GM12878 (cell line): ENCODE results near the gene CIB2. TPM values are rescaled to one million over a fixed set of nuclear protein-coding genes. Genes with fewer than 3 reads are reported as not detected.

Experiments
- ATAC-seq: fragments of 200-7000 bp; cut with Tn5 transposase; 3 replicates; pipeline ENCODE4 v1.9.1; 2020; ENCODE audit warnings: mild to moderate bottlenecking, moderate library complexity
- BruUV-seq: library from RNA; stranded (reverse); fragments of 400-500 nt; replicated peaks from 2 replicates; lab custom pipeline; 2021; lab: Mats Ljungman, UMichigan
- CTCF ChIA-PET: fragments of 300-600 bp; sonication (Branson Sonifier 250); formaldehyde crosslinking; extraction: SDS; loops from one replicate; lab custom pipeline; 2021; ENCODE audit warnings: inconsistent platforms; lab: Yijun Ruan, JAX
- POLR2A ChIA-PET: fragments of 350-600 bp; formaldehyde crosslinking; extraction: SDS; loops from one replicate; lab custom pipeline; 2021; ENCODE audit warnings: inconsistent platforms; lab: Charles Lee
- RAD21 ChIA-PET: fragments of 300-600 bp; sonication (Branson Sonifier 250); formaldehyde crosslinking; loops from one replicate; lab custom pipeline; 2023; ENCODE audit warnings: antibody characterized with exemption; ENCODE audit not compliant: unreplicated experiment; lab: Charles Lee
- SMC1A ChIA-PET: fragments of 300-600 bp; sonication (Branson Sonifier 250); formaldehyde crosslinking; loops from one replicate; lab custom pipeline; 2023; ENCODE audit not compliant: unreplicated experiment, uncharacterized antibody; lab: Charles Lee
- DNase-seq: peaks from one replicate; pipeline ENCODE4 v3.0.0-alpha.2; 2011; ENCODE audit warnings: low read depth, low spot score
- FAIRE-seq: peaks from 3 replicates; lab custom pipeline; 2011; peaks lifted over from hg19 to GRCh38; lab: Jason Lieb, UNC
- H2AFZ ChIP-seq: 2 replicates; pipeline ENCODE4 v1.6.0; 2011; ENCODE audit warnings: low read depth, low read length, control low read depth; ENCODE audit not compliant: control insufficient read depth
- H3K27ac ChIP-seq: 2 replicates; pipeline ENCODE4 v1.5.1; 2011; ENCODE audit warnings: control low read depth; ENCODE audit not compliant: control insufficient read depth, insufficient read depth
- H3K27me3 ChIP-seq, 2 experiments: replicated peaks in 1 of 2; 2 replicates each; pipeline versions ENCODE4 v1.6.0 to v1.6.1; 2011; ENCODE audit warnings: low read length in 1 of 2; ENCODE audit not compliant: control insufficient read depth in 2 of 2, insufficient read depth in 2 of 2
- H3K36me3 ChIP-seq, 2 experiments: 2 replicates each; pipeline ENCODE4 v1.5.1; 2011; ENCODE audit warnings: low read length in 1 of 2; ENCODE audit not compliant: control insufficient read depth in 2 of 2, insufficient read depth in 2 of 2
- H3K4me1 ChIP-seq: 2 replicates; pipeline ENCODE4 v1.6.1; 2011; ENCODE audit warnings: mild to moderate bottlenecking, low read length, moderate library complexity, mixed read lengths; ENCODE audit not compliant: control insufficient read depth, insufficient read depth
- H3K4me2 ChIP-seq: 2 replicates; pipeline ENCODE4 v1.6.0; 2011; ENCODE audit warnings: control low read depth; ENCODE audit not compliant: control insufficient read depth, insufficient read depth
- H3K4me3 ChIP-seq: fragments of 200-600 bp; sonication (generic); 2 replicates; pipeline ENCODE4 v1.5.1; 2016
- H3K79me2 ChIP-seq: 2 replicates; pipeline ENCODE4 v1.6.0; 2011; ENCODE audit warnings: low read length; ENCODE audit not compliant: control insufficient read depth, insufficient read depth
- H3K9ac ChIP-seq: 2 replicates; pipeline ENCODE4 v1.8.0; 2011; ENCODE audit warnings: low read length, control low read depth, mixed read lengths; ENCODE audit not compliant: control insufficient read depth, insufficient read depth
- H3K9me3 ChIP-seq: replicated peaks from 3 replicates; pipeline ENCODE4 v1.5.1; 2011; ENCODE audit warnings: mild to moderate bottlenecking, low read length; ENCODE audit not compliant: control insufficient read depth, insufficient read depth
- H4K20me1 ChIP-seq: 2 replicates; pipeline ENCODE4 v1.6.0; 2011; ENCODE audit not compliant: control insufficient read depth, insufficient read depth
- CBX3 ChIP-seq: fragments of 200-600 bp; sonication (generic); IDR thresholded peaks from 2 replicates; pipeline ENCODE4 v1.6.1; 2016; ENCODE audit warnings: low read depth, borderline replicate concordance
- CBX5 ChIP-seq: sonication (generic); IDR thresholded peaks from 2 replicates; pipeline ENCODE4 v1.6.1; 2016; ENCODE audit warnings: low read depth, moderate library complexity, mild to moderate bottlenecking, inconsistent platforms
- FOS ChIP-seq: IDR thresholded peaks from 3 replicates; pipeline ENCODE4 v1.6.1; 2011; ENCODE audit warnings: borderline replicate concordance; ENCODE audit not compliant: insufficient read length; ENCODE audit errors: extremely low read depth
- IKZF1 ChIP-seq: fragments of 450-650 bp; conservative IDR thresholded peaks from 2 replicates; pipeline ENCODE4 v1.6.1; 2017; ENCODE audit warnings: antibody characterized with exemption, mild to moderate bottlenecking
- JUND ChIP-seq: IDR thresholded peaks from 2 replicates; pipeline ENCODE4 v1.6.1; 2012; ENCODE audit warnings: low read depth, mild to moderate bottlenecking, low read length, improper control_type of control experiment, moderate library complexity
- KDM1A ChIP-seq: fragments of 200-600 bp; sonication (generic); IDR thresholded peaks from 2 replicates; pipeline ENCODE4 v1.6.1; 2016; ENCODE audit warnings: borderline replicate concordance
- NRF1 ChIP-seq: conservative IDR thresholded peaks from 2 replicates; pipeline ENCODE4 v1.6.1; 2011; ENCODE audit warnings: mild to moderate bottlenecking, low read depth, low read length, improper control_type of control experiment
- PML ChIP-seq: IDR thresholded peaks from 2 replicates; pipeline ENCODE4 v1.6.1; 2012; ENCODE audit warnings: low read length, inconsistent platforms
- POLR2AphosphoS2 ChIP-seq: IDR thresholded peaks from 2 replicates; pipeline ENCODE4 v1.6.1; 2011; ENCODE audit warnings: low read depth, mild to moderate bottlenecking, low read length, improper control_type of control experiment, moderate library complexity
- PRDM15 ChIP-seq: fragments of 450-650 bp; formaldehyde crosslinking; IDR thresholded peaks from 2 replicates; pipeline ENCODE4 v1.4.0; 2020; ENCODE audit warnings: mild to moderate bottlenecking, moderate library complexity
- RAD21 ChIP-seq: IDR thresholded peaks from 2 replicates; pipeline ENCODE4 v1.6.1; 2011; ENCODE audit warnings: mild to moderate bottlenecking, low read depth, low read length, moderate library complexity; ENCODE audit not compliant: insufficient read depth
- SREBF2 ChIP-seq: IDR thresholded peaks from 2 replicates; pipeline ENCODE4 v1.6.1; 2012; ENCODE audit warnings: mild to moderate bottlenecking, low read length
- ZBED1 ChIP-seq: IDR thresholded peaks from 2 replicates; pipeline ENCODE4 v1.6.1; 2016; ENCODE audit warnings: borderline replicate concordance
- ZBTB33 ChIP-seq: fragments of 450-650 bp; IDR thresholded peaks from 2 replicates; pipeline ENCODE4 v1.6.1; 2017; ENCODE audit warnings: mild to moderate bottlenecking
- WGBS: methylation state at CpG from one replicate; pipeline ENCODE4 v1.1.6; 2016; ENCODE audit warnings: low lambda C conversion rate; ENCODE audit not compliant: insufficient replicate concordance, insufficient coverage; ENCODE audit errors: missing lambda C conversion rate; 5-methylcytosine and 5-hydroxymethylcytosine counted together
- in situ Hi-C: fragments of 300-500 bp; cut with MboI; formaldehyde crosslinking; loops from 9 replicates; pipeline ENCODE4 v1.14.3; 2018; ENCODE audit warnings: mixed read lengths
- intact Hi-C: fragments of 100-400 bp; cut with micrococcal nuclease; formaldehyde crosslinking; loops from one replicate; pipeline ENCODE4 v1.14.2; 2022; ENCODE audit not compliant: unreplicated experiment
- polyA plus RNA-seq, 11 experiments: library from polyadenylated mRNA; depleted of rRNA in 4 of 11; unstranded in 6 of 11; stranded (reverse) in 5 of 11; fragments of >200 nt; fragmentation: Nextera tagmentation in 4 of 11; fragmentation: Illumina TruSeq in 1 of 11; extraction: Ambion mirVana in 4 of 11; extraction: Trizol in 1 of 11; gene quantifications; 1 replicate in 1 of 11; 2 replicates in 10 of 11; pipeline versions ENCODE4 v1.2.1 to v1.2.3, GENCODE V29; 2011 to 2016; ENCODE audit warnings: inconsistent platforms in 2 of 11, missing spikeins in 2 of 11, low read depth in 1 of 11
- total RNA-seq, 4 experiments: library from RNA; depleted of rRNA in 3 of 4; stranded (reverse); fragments of >200 nt in 3 of 4; fragmentation: Illumina TruSeq in 1 of 4; extraction: Trizol in 1 of 4; gene quantifications; 2 replicates each; pipeline versions ENCODE4 v1.2.1 to v1.2.3, GENCODE V29; 2013 to 2021
- TF ChIP-seq, protein P1 (sequence below): IDR thresholded peaks from 2 replicates; pipeline ENCODE4 v1.6.1; 2011; ENCODE audit warnings: low read depth, low read length, improper control_type of control experiment, borderline replicate concordance
- TF ChIP-seq, protein P2 (sequence below): IDR thresholded peaks from 2 replicates; pipeline ENCODE4 v1.6.1; 2012; ENCODE audit warnings: low read depth, low read length, improper control_type of control experiment

The CIB2 gene
- total and polyA plus RNA-seq, 10 of the 15 experiments (the other 5 are each of a cell fraction or from before 2014, with no cell fraction given), result 0.56 to 12.1 (median 7.1) TPM

- RAD21 ChIA-PET, result interaction anchor here (1.4 kb wide), 1 partner anchor 11 kb away, joined by 4 read pairs; no protein-coding TSS in a partner anchor
- SMC1A ChIA-PET, result interaction anchor here (0.9 to 2.3 kb wide), 2 partner anchors 13 to 27 kb away, joined by 3 to 7 read pairs; no protein-coding TSS in a partner anchor
- POLR2A ChIA-PET, result interaction anchor here (0.5 kb wide), 1 partner anchor 24 kb away, joined by 3 read pairs; no protein-coding TSS in a partner anchor
- WGBS, result 55% methylated on average over 9 of the region's 9 CpGs
- no peak overlapping the region for H2AFZ ChIP-seq
- no peaks in the 10 kb centered on the region for H4K20me1 ChIP-seq
- CTCF ChIA-PET, result interaction anchor here (1.1 kb wide), 1 partner anchor 131 kb away, joined by 5 read pairs; no protein-coding TSS in a partner anchor
- no peaks in the 10 kb centered on the region for H3K9me3 ChIP-seq
- no peaks in the 10 kb centered on the region for H3K27me3 ChIP-seq
- H3K4me3 ChIP-seq, result no peak overlapping the region
- no peak overlapping the region for H3K27ac ChIP-seq
- BruUV-seq, result no TSS peak
- no peaks in the 10 kb centered on the region for H3K79me2 ChIP-seq
- no peaks in the 10 kb centered on the region for H3K36me3 ChIP-seq
- intact Hi-C loops, result no loop called here
- no peaks in the 10 kb centered on the region for H3K4me1 ChIP-seq
- DNase-seq, result no peak
- ATAC-seq, result no peak
- no peak for FAIRE-seq
- H3K4me2 ChIP-seq, result no peak overlapping the region
- no peak overlapping the region for H3K9ac ChIP-seq
- in situ Hi-C loops, result no loop called here
- TF ChIP-seq PRDM15 (CRISPR knock-in tag), result no peak
- TF ChIP-seq ZBTB33, result no peak
- TF ChIP-seq FOS, result no peak
- TF ChIP-seq, protein P1, sequence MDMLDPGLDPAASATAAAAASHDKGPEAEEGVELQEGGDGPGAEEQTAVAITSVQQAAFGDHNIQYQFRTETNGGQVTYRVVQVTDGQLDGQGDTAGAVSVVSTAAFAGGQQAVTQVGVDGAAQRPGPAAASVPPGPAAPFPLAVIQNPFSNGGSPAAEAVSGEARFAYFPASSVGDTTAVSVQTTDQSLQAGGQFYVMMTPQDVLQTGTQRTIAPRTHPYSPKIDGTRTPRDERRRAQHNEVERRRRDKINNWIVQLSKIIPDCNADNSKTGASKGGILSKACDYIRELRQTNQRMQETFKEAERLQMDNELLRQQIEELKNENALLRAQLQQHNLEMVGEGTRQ, result no peak
- no peak for TF ChIP-seq NRF1
- TF ChIP-seq RAD21, result no peak
- no peak for TF ChIP-seq PML
- TF ChIP-seq IKZF1, result no peak
- TF ChIP-seq, protein P2, sequence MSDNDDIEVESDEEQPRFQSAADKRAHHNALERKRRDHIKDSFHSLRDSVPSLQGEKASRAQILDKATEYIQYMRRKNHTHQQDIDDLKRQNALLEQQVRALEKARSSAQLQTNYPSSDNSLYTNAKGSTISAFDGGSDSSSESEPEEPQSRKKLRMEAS, result no peak
- no peak for TF ChIP-seq SREBF2
- no peak for TF ChIP-seq CBX3
- TF ChIP-seq CBX5, result no peak
- no peak for TF ChIP-seq JUND
- no peak for TF ChIP-seq KDM1A
- TF ChIP-seq ZBED1, result no peak
- no peak for TF ChIP-seq POLR2AphosphoS2
Measured at GRCh38 chr15:78097667-78098066, 33.6 kb downstream of the CIB2 start.
